OCI-LY7 (cell line): ENCODE results near the gene FGF1.

ENCODE experiments used
- EZH2phosphoT487 ChIP-seq: fragments of 200-600 bp; sonication (generic); IDR thresholded peaks from 2 replicates; pipeline ENCODE4 v1.6.1; 2018; ENCODE audit warnings: low read depth, borderline replicate concordance, mild to moderate bottlenecking, mixed run types, antibody characterized with exemption, low read length, moderate library complexity, mixed read lengths
- TF ChIP-seq, protein P1 (sequence below): fragments of 200-600 bp; sonication (generic); conservative IDR thresholded peaks from 2 replicates; pipeline ENCODE4 v1.5.1; 2014; ENCODE audit warnings: mild to moderate bottlenecking, antibody characterized with exemption, low read length, moderate library complexity, mixed read lengths

DNA sequence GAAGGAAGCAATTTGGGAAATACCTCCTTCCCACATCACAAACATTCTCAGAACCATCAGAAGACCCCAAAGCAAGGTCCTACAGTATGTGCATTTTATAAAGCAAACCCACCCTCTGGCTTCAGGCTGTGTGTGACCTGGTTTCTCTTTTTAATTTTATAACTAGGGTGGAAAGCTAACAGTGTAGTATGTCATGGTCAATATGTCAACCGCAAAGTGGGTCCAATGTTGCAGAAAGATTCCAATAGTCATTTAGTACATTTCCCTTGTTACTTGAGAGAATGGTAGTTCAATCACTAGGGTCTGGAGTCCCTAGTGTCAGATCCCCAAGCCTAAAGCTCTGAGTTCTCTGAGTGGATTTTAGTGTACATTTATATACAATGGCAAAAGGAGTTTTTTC is 96.2 kb downstream of the FGF1 start:
- TF ChIP-seq, protein P1, sequence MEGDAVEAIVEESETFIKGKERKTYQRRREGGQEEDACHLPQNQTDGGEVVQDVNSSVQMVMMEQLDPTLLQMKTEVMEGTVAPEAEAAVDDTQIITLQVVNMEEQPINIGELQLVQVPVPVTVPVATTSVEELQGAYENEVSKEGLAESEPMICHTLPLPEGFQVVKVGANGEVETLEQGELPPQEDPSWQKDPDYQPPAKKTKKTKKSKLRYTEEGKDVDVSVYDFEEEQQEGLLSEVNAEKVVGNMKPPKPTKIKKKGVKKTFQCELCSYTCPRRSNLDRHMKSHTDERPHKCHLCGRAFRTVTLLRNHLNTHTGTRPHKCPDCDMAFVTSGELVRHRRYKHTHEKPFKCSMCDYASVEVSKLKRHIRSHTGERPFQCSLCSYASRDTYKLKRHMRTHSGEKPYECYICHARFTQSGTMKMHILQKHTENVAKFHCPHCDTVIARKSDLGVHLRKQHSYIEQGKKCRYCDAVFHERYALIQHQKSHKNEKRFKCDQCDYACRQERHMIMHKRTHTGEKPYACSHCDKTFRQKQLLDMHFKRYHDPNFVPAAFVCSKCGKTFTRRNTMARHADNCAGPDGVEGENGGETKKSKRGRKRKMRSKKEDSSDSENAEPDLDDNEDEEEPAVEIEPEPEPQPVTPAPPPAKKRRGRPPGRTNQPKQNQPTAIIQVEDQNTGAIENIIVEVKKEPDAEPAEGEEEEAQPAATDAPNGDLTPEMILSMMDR = no peak
- no peak for TF ChIP-seq EZH2phosphoT487
